ENCODE data around the gene KNL1.
"Not testable (repeated sequence)": the region's sequence is repeated elsewhere in the genome, so short reads cannot be mapped to it uniquely, and the experiment has no call there.

Gene KNL1

GRCh38 chr15:40676290-40676689, 82.2 kb downstream of the KNL1 start:
- not testable (repeated sequence) for DNase-seq

- DNase-seq: not testable (repeated sequence)
Measured at GRCh38 chr15:40676906-40677305, 82.9 kb downstream of the KNL1 start.

- peak; percentile 8 for DNase-seq
Measured at GRCh38 chr15:40680151-40680550, 86.1 kb downstream of the KNL1 start.

- peak; percentile 69 for DNase-seq
Measured at GRCh38 chr15:40680959-40681358, 86.9 kb downstream of the KNL1 start.

- no peak for DNase-seq
Measured at GRCh38 chr15:40684381-40684780, 90.3 kb downstream of the KNL1 start.

- DNase-seq: no peak
Measured at GRCh38 chr15:40685376-40685775, 91.3 kb downstream of the KNL1 start.

GRCh38 chr15:40688932-40689799, 95.1 kb downstream of the KNL1 start:
- no peak for DNase-seq

GRCh38 chr15:40691737-40692136, 97.7 kb downstream of the KNL1 start:
- DNase-seq: no peak

GRCh38 chr15:40693904-40694687, 100.0 kb downstream of the KNL1 start:
- no peak for DNase-seq

- peak; percentile 97 for DNase-seq
Measured at GRCh38 chr15:40694688-40695468, 100.8 kb downstream of the KNL1 start, which contains the start of gene RAD51. TSS of gene RAD51 (plus strand) at chr15:40695174. CDS start at chr15:40698759, 3,585 bp downstream.

GRCh38 chr15:40695469-40695890, 101.4 kb downstream of the KNL1 start:
- DNase-seq: peak; percentile 66

GRCh38 chr15:40696228-40696627, 102.2 kb downstream of the KNL1 start:
- DNase-seq: peak; percentile 22

GRCh38 chr15:40697916-40698315, 103.9 kb downstream of the KNL1 start:
- no peak for DNase-seq

GRCh38 chr15:40702077-40702476, 108.0 kb downstream of the KNL1 start:
- peak; percentile 18 for DNase-seq

- DNase-seq: no peak
Measured at GRCh38 chr15:40706121-40706520, 112.1 kb downstream of the KNL1 start.

All from OCI-M1 (cell line).